NCI-H2029 (cell line): ENCODE data around the gene DOCK10.
"Not testable (repeated sequence)": the region's sequence is repeated elsewhere in the genome, so short reads cannot be mapped to it uniquely, and the experiment has no call there.

ENCODE experiments used
- DNase-seq: peaks from one replicate; lab custom pipeline; 2025; lab: John Stamatoyannopoulos, UW

DOCK10 gene

DNA sequence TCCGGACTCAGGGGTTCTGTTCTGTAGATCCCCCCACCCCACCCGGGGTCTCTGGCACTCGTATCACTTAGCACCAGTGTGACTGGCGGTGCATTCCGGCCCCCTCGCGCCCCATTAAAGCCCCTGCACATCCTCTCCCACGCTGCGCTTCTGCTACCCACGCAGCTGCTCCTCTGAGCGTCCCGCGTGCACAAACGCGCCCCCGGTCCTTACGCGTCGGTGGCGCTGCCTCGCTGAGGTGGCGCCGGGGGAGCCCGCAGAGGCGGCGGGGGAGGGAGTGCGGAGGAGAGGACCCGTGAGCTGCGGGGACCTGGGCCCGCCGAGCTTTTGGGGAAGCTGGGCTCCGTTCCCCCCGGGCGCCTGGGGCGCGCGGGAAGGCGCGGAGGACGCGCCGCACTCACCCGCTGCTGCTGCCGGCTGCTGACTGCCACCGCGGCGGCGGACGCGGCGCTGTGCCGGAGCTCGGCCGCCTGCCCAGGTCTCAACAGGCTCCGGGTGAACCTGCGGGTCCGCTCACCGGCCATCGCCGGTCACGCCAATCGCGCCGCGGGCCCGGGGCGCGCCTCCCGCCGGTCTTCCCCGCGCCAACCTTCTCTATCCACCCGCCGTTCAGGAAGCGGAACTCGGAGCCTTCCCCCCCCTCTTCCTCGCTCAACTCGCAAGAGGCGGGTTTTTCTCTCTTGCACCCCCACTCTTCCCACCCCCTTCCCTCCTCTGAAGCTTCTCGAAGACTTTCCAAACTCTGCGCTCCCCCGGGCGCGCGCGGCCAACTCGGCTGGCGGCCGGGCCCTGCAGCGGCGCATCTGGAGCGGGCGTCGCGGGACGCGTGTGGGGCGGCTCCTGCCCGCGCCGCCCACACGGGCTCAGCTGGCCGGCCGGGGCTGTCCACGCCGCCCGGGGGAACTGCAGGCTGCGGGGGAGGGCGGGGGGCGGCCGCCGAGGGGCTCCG is at the start of gene DOCK10:
DOCK10 (minus strand) TSS at position 618 of the 949 bp plus-strand sequence; CDS start at position 524, 94 bp downstream.
- peak; percentile 4 for DNase-seq

DNA sequence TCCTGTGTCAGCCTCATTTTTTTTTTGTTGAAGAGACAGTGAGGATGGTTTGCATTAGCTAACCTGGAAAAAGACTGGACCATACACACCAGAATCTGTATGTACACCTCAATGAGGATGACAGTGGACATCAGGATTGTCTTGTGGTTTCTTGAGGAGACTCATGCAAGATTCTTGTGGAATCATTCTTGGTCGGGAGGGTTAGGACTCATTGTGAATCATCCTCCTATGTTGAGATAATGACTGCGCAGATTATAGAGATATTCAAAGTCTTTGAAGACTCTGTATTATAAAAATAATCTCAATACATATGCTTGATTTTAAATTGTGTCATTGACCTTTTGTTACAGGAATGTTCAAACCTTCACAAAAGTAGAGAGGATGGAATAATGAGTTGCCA is 49.1 kb upstream of the DOCK10 start:
- DNase-seq = no peak

DNA sequence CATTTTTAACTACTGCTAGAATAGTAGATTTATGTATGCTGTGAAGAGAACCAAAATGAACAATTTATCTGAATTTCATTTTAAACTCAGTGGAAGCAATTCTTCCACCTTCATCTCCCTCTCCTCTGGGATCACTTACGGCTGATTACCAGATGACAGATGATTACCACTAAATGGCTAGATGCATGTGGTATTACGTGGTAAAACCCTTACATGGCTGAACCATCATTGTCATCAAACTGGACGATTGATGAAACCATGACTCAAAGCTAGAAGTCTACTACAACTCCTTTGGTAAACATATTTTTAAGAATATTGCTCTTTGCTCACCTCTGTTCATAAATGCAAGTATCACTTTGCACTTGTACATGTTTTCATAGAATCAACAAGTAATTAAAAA is 48.5 kb upstream of the DOCK10 start:
- no peak for DNase-seq

DNA sequence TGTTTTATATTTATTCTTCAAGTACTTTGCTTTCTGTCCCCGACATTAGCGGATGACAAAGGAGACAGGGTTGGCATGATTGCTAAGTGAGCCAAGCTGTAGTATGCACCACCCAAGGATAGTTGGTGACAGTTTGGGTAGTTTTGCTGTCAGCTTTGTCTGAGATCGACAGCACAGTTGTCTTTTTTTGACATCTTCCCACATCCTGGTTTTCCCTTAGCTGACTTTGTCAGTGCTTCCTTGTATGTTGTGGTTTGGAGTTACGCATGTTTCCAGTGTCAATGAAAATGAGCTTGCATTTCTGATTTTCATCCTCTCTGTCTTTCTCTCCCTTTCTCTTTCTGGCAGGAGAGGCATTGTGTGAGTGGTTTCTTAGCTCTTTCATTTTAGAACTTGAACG is 44.6 kb upstream of the DOCK10 start:
- no peak for DNase-seq

DNA sequence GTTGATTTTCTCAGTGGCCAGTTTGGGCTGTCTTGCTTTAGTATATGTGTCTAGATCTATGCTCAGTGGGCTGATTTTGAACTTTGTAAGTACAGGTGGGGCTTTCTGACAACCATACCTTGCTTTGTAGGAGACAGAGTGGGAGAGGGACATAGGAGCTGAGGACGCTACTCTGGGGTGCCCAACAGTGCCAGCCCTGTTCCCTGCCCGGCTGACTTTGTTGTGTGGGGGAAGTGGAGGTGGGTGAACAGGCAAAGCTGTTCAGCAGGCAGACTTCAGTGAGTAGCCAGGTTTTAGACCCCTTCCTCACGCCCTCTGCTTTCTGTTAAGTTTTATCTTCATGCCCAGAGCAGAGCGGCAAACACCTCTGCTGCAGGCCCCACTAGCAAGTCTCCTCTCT is 44.2 kb upstream of the DOCK10 start:
- no peak for DNase-seq

DNA sequence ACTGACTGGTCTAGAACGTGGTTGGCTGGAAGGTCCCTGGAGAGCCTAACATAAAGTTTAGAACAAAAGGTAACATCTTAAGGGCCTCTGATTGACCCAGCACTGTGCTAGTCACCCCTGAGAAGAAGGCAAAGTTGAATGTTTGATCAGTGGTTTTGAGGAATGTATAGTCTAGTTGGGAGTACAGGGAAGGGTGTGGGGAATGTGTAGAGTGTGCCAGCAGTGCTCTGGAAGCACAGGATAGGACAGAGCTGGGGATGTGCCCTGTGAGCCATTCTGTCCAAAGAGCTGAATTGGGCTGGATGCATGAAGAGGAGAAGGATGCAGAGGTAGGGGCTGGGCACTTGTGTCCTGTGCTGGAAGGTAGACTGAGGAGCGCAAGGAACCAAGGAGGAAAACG is 41.0 kb upstream of the DOCK10 start:
- no peak for DNase-seq

DNA sequence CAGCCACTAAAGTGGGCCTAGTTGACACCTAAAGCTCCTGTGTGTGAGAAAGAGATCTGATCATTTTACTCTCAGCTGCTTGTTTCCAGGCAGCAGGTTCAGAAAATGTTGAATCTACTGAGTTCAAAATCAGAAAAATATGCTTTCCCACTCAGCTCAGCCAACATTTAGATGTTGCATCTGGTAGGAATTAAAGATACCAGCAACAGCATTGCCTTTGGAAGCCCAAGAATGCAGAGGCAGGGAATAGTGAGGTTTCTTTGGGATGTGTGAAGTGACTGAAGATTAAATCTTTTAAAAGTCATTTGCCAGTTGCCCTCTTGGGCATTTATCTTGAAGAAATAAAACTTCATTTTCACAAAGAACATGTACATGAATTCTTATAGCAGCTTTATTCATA is 33.9 kb upstream of the DOCK10 start:
- DNase-seq = no peak

DNA sequence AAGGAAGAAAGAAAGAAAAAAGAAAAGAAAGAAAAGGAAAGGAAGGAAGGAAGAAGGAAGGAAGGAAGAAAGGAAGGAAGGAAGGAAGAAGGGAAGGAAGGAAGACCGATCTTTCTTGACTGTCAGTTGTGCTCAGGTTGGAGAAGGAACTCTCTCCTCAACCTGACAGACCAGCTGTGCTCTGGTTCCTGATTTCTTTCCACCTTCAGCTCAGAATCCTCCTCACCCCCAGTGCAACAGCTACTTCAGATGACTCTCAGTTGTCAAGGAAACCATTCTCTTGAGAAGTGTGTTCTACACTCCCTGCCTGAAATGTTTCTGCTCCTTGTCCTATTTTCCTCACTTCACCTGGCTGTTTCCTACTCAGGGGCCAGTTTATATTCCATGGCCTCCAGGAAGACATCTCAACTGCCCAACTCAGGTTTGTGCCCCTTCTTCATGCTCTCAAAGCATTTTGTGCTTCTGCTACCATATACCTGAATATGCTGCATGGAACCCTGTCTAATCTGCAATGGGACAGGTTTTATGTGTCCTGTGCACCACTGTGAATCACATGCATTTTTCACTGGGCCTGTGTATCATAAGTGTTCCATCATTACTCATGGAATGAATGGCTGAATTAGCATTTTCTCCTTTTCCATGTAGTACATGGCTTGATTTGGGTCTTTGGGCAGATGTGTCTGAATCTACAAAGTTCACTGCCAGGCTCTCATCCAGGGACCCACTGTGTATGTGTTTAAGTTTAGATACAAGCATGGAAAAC is 32.8 kb upstream of the DOCK10 start:
- no peak for DNase-seq

DNA sequence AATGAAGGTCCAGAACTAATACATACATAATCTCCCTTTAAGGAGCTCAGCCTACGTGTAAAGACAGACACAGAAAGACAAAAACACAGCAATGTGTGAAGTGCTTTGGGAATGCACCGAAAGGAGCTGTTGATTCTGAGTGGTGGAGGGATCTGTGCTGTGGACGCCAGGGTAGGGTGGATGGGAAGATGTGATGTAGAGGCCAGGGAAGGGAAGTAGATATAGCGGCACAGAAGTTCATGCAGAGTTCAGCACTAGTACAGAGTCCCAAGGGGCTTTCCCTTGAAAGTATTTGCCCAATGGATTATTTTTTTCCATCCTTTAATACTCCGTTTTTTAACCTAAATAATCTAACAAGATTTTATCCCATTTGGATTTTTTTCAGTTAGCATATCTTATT is 32.1 kb upstream of the DOCK10 start:
- no peak for DNase-seq

DNA sequence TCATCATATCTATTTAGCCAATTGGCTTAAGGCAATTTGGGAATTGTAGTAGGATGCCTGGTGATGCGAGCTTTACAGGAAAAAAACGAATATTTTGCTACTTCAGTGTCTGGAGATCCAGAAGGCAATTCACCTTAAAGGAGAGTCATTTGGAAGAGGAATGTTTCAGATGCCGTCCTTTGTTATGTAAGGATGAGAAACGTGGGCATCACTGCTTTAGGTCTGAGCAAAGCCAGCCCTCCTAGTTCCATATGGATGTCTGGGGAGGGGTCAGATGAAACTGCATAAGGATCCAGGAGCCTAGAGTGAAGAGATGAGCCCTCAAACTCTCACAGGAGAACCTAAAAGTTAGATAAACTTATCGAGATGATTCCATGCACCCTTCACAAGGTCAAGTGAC is 30.9 kb upstream of the DOCK10 start:
- DNase-seq = no peak

DNA sequence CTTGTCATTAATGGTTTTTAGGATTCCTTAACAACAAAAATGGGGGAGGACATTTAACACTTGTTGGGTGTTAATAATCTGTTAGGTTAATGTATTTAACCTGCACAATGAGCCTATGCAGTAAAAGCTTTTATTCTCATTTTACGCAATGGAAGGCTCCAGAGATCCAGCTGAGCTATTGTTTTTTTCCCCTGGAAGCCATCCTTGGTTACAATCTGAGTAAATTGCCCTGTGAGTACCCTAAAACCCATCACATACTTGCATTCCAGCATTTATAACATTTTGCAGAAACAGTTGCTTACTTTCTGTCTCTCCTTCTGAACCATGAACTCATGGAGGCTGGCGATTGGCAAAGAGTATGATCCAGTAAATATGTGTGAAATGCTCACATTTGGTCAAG is 30.2 kb upstream of the DOCK10 start:
- DNase-seq = no peak

DNA sequence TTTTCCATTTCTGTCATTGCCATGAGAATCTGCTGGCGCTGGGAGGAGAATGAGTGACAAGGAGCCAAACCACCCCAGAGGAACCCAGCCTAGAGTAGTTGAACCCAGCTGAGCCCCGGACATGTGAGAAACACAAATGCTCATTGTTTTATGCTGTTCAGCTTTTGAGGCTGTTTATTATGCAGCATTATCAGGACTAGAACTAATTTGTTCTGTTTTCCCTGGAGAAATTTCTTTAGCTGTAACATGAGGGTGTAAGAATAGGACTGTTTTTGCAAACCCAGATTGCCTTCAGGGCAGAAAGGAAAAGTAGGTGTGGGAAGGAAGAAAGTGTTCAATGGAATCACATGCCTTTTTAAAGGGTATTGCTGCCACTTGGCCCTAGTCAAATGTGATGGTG is 28.5 kb upstream of the DOCK10 start:
- DNase-seq = no peak

DNA sequence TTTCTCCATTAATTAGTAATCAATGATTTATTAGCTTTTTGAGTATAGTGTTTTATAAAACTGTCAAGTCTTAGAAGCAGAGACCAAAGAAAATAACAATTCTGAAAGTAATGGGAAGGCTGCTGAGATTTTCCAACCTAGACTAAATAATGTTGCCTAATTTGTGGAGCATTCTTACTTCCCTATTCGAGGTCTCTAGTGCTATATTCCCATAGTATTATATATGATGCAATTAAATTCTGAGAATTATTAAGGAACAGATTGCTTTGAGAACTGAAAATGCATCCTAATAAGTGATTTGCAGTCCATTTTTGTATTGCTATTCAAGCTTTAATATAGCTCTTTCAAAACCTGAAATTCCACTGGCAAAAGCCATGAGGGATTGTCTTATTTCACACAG is 27.7 kb upstream of the DOCK10 start:
- no peak for DNase-seq

DNA sequence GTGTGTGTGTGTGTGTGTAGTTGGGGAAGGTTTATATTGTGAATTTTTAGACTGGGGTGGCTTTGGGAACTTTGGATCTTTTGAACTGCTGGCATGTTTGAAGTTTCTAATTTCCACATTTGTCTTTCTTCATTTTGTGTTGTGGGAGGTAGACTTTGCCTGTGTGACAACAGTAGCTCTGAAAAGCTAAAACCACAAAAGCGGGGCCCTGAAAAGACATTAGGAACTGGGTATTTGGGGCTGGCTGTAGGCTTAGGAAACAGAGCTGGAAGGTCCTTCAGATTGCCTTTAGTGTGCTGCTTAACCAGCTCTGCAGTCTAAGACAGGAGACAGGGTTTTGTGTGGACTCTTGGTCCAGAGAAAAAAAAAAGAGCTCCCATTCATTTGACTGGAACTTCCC is 27.2 kb upstream of the DOCK10 start:
- no peak for DNase-seq

DNA sequence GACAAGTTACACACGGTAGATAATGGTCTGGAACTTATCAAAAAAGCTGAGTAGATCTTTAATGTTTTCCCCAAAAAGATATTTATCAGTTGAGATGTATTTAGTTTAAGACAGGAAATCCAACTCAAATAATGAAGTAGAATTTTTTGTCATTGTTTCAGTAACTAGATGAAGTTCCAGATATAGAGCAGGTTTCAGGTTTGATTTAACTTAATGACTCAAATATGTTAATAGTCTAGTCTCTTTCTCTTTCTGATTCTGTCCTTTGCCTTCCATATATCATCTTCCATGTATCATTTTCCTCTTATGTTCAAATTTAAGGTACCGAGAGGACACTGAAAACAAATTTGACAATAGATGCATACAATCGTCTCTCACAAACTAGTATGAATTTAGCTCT is 23.6 kb upstream of the DOCK10 start:
- DNase-seq = no peak

DNA sequence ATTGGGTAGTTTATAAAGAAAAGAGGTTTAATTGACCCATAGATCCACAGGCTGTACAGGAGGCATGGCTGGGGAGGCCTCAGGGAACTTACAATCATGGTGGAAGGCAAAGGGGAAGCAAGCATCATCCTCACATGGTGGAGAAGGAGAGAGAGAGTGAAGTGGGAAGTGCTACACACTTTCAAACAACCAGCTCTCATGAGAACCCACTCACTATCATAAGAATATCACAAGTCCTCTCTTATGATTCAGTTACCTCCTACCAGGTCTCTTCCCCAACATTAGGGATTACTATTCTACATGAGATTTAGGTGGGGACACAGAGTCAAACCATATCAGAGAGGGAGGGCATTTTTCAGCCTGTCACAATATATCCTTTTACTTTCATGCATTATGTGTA is 22.7 kb upstream of the DOCK10 start:
- no peak for DNase-seq

DNA sequence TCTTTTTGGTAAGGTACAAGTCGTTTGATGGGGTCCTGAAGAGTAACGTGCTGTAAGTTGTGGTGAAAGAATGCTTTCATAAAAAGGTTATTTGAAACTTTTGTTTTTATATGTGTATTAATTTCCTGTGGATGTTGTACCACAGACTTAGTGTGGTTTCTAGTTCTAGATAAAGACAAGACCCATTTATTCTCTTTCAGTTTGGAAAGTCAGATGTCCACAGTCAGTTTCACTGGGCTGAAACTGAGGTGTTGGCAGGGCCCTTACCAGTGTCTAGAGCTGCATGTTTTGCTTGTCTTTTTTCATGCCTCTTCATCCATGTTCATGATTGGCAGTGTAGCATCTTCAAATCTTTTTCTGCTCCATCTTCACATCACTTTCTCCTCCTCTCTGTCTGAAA is 22.1 kb upstream of the DOCK10 start:
- DNase-seq = no peak

DNA sequence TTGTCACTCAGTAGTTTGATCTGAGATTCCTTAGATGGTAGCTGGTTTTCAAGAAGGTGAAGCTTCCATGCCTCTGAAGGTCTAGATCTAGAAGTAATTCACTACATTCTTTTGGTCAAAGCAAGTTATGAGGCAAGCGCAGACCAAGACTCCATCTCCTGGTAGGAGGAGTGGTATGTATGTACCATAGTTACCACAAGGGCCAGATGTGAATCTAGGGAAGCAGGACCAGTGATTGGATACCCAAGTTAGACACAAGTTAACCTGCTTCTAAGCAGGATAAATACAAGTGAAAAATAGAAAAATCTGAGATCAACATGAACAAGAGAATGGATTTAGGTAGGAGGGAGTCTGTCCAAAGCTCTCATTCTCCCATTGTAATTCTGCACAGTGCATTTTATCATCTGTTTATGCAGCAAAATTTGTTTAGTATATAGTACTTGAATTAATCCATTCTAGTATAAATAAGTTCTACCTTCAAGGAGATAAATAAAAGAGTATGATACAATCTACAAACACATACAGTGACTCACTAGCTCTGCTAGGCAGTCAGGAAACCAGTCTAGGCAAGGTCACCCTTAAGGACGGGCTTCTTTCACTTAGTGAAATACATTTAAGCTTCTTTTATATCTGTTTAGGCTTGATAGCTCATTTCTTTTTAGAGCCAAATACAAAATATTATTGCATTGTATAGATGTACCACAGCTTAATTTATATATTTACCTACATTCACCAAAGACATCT is 14.2 kb upstream of the DOCK10 start:
- DNase-seq = no peak

DNA sequence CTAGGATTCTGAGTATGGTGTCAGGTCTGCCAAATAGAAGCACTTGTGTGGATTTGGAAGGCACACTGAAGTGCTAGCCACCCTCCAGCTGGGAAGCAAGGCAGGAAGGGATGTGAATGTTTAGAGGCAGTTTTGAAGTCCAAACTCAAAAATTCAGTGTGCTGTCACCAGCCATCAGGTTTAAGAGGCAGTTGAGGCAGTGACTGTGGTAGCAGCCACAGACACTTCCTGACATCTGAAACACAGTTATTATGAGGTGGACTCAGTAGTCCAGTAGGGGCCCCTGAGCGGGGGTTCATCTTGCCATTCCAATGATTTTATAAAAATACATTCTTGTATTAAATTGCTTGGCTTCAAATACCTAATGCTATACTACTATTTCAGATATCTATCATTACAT is 13.4 kb upstream of the DOCK10 start:
- no peak for DNase-seq

DNA sequence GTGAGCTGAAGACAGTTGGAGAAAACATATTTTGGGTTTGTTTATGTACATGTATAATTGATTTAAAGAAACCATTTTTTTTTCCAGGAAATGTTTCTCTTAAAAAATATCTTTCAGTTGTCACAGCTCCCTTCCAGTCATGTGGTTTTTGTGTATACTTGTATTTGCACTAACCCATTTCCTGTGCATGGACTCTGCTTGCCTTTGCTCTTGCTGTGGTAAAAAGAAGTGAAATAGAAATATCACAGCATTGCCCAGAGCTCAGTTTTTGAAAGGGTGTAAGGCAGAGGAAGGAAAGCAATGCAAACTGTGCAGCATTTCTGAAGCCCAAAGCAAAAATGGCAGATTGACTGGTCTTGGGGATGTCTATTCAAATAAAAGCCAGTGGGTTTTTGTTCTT is 10.4 kb upstream of the DOCK10 start:
- DNase-seq = no peak

DNA sequence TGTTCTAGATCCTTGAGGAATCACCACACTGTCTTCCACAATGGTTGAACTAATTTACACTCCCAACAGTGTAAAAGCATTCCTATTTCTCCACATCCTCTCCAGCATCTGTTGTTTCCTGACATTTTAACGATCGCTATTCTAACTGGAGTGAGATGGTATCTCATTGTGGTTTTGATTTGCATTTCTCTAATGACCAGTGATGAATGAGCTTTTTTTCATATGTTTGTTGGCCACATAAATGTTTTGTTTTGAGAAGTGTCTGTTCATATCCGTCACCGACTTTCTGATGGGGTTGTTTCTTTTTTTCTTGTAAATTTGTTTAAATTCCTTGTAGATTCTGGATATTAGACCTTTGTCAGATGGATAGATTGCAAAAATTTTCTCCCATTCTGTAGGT is 5.2 kb upstream of the DOCK10 start:
- DNase-seq = not testable (repeated sequence)

DNA sequence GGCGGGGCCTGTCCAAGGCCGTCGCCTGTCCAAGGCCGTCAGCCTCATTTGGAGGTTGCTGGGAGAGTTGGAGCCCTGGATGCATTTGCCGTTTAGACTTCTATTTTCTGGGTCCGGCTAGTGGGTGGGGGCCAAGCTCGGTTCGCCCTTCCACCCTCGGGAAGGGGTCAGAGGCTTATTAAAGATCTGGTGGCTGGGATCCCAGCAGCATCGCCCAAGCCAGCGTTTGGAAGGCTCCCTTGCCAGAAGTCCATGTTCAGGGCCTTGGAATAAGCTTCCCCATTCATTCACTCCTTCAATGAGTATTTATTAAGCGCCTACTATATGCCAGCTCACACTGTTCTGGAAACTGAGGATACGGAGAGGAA is 516 bp upstream of the DOCK10 start:
- DNase-seq = no peak
